T-cell (primary cell): Measurements from ENCODE around the gene PLEK. TPM values are rescaled to one million over a fixed set of nuclear protein-coding genes. Genes with fewer than 3 reads are reported as not detected.

ENCODE experiments used
- ATAC-seq, 4 experiments: fragments of 200-7000 bp in 3 of 4; fragments of 150-1000 bp in 1 of 4; cut with Tn5 transposase; replicated peaks in 1 of 4; 1 replicate in 3 of 4; 2 replicates in 1 of 4; pipeline ENCODE4 v1.10.0; 2021; ENCODE audit warnings: moderate library complexity in 3 of 4, mild to moderate bottlenecking in 2 of 4, moderate number of reproducible peaks in 1 of 4
- CTCF ChIA-PET, 2 donors: fragments of 300-600 bp; sonication (Branson Sonifier 250); formaldehyde crosslinking; loops; one replicate each; lab custom pipeline; 2022; ENCODE audit warnings: antibody characterized with exemption in 2 of 2; lab: Charles Lee
- POLR2A ChIA-PET, 2 donors: fragments of 300-600 bp; sonication (Branson Sonifier 250); formaldehyde crosslinking; loops; one replicate each; lab custom pipeline; 2022; ENCODE audit warnings: antibody characterized with exemption in 2 of 2; lab: Charles Lee
- DNase-seq, 35 experiments: peaks; one replicate each; pipeline versions ENCODE4 v3.0.0 to v3.0.0-alpha.2; 2013 to 2023
- H3K27ac ChIP-seq: one replicate; pipeline ENCODE4 v1.5.1; 2013; ENCODE audit warnings: low read length
- H3K27me3 ChIP-seq, 2 experiments: replicated peaks in 1 of 2; 1 replicate in 1 of 2; 2 replicates in 1 of 2; pipeline versions ENCODE4 v1.6.1 to v1.7.0; 2013; ENCODE audit warnings: low read length in 1 of 2, mixed read lengths in 1 of 2; ENCODE audit not compliant: control insufficient read depth in 2 of 2, insufficient read depth in 2 of 2; ENCODE audit errors: extremely low read depth in 1 of 2
- H3K36me3 ChIP-seq, 2 donors: 1 replicate in 1 of 2; 2 replicates in 1 of 2; pipeline versions ENCODE4 v1.6.1 to v1.7.0; 2013; ENCODE audit warnings: low read length in 1 of 2; ENCODE audit not compliant: control insufficient read depth in 2 of 2, insufficient read depth in 1 of 2; ENCODE audit errors: extremely low read depth in 1 of 2
- H3K4me1 ChIP-seq, 2 experiments: 1 replicate in 1 of 2; 2 replicates in 1 of 2; pipeline versions ENCODE4 v1.6.1 to v1.7.0; 2013; ENCODE audit warnings: low read length in 2 of 2, mixed read lengths in 1 of 2; ENCODE audit not compliant: insufficient read depth in 2 of 2, control insufficient read depth in 1 of 2; ENCODE audit errors: extremely low read depth in 1 of 2
- H3K4me3 ChIP-seq, 2 donors: 1 replicate in 1 of 2; 2 replicates in 1 of 2; pipeline versions ENCODE4 v1.5.1 to v1.7.0; 2013; ENCODE audit warnings: mild to moderate bottlenecking in 2 of 2, low read length in 1 of 2, moderate library complexity in 1 of 2; ENCODE audit not compliant: control insufficient read depth in 1 of 2; ENCODE audit errors: extremely low read depth in 1 of 2
- H3K9me3 ChIP-seq: 2 replicates; pipeline ENCODE4 v1.7.0; 2013
- H3K27ac Mint-ChIP-seq, 2 donors: one replicate each; pipeline ENCODE4 v1.8.0; 2020 to 2021; ENCODE audit warnings: mild to moderate bottlenecking in 2 of 2, mixed read lengths in 2 of 2
- H3K27me3 Mint-ChIP-seq, 2 donors: one replicate each; pipeline ENCODE4 v1.8.0; 2021 to 2022; ENCODE audit warnings: mixed read lengths in 2 of 2
- H3K36me3 Mint-ChIP-seq: one replicate; pipeline ENCODE4 v1.8.0; 2021; ENCODE audit warnings: mixed read lengths
- H3K4me1 Mint-ChIP-seq, 3 donors: one replicate each; pipeline ENCODE4 v1.8.0; 2020 to 2022; ENCODE audit warnings: mixed read lengths in 3 of 3, mild to moderate bottlenecking in 1 of 3
- H3K4me3 Mint-ChIP-seq, 3 donors: one replicate each; pipeline ENCODE4 v1.8.0; 2020 to 2022; ENCODE audit warnings: mild to moderate bottlenecking in 3 of 3, mixed read lengths in 3 of 3, moderate library complexity in 3 of 3
- H3K9me3 Mint-ChIP-seq, 3 donors: one replicate each; pipeline ENCODE4 v1.8.0; 2020 to 2022; ENCODE audit warnings: mixed read lengths in 3 of 3
- WGBS: methylation state at CpG from one replicate; pipeline ENCODE4 v1.1.5; 2013; ENCODE audit warnings: missing lambda C conversion rate; ENCODE audit not compliant: insufficient coverage; 5-methylcytosine and 5-hydroxymethylcytosine counted together
- total RNA-seq, 35 experiments: library from RNA in 6 of 35; stranded (reverse) in 6 of 35; fragments of 120-200 nt in 1 of 35; gene quantifications; one replicate each; pipeline versions ENCODE4 v1.2.1 to v1.2.4 and lab custom pipeline; 2013 to 2026

Gene PLEK
- total RNA-seq, 5 donors from 2014 or later (not counting 1 experiment from before 2014, with no cell fraction given), result 5.1 to 28.4 (median 13.6) TPM

DNA sequence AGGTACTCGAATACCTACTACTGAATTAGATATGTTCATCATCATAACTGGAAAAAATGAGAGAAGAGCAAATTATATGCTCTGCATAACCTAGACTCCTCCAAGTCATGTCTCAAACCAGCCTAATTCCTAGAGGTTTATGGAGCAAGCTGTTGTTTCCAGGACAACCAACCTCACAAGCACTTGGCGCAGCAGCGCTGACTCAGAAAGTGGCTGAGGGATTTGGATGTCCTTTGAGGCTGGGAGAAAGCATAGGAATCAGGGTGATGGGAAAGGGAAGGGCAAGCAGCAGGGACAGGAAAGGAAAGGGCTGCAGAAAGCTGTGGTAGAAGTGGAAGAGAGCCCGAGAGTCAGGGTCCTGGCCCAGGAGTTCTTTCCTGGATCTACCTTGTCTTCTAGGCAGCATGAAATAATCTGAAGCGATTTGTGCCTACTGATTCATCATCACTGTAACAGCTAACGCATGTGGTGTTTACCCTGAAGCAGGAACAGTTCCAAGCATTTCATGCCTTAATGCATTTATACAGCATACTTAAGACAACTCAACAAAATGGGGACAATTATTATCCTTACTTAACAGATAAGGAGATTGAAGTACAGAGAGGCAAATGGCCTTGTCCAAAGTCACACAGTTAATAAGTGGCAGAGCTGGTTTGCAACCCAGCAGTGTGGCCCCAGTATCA, 3.7 kb downstream of the PLEK start:
- DNase-seq (no peak), ATAC-seq (no peak)
- WGBS, result 96% methylated on average over 5 of the region's 6 CpGs
- H3K4me1 Mint-ChIP-seq, result peaks cover 0 to 51% (median 16%) of the 10 kb centered on the region in 3 donors
- no peaks in the 10 kb centered on the region for H3K36me3 ChIP-seq
- H3K4me1 ChIP-seq, result peaks cover 4 to 16% of the 10 kb centered on the region in 2 experiments
- H3K27me3 Mint-ChIP-seq, result no peaks in the 10 kb centered on the region
- peaks cover 7% of the 10 kb centered on the region for H3K36me3 Mint-ChIP-seq
- H3K27me3 ChIP-seq, result no peaks in the 10 kb centered on the region
- CTCF ChIA-PET, result interaction anchor here in 1 of 2 donors (1.2 kb wide), 1 partner anchor 72 kb away, joined by 3 read pairs; no protein-coding TSS in a partner anchor
- no peaks in the 10 kb centered on the region for H3K9me3 ChIP-seq
- H3K4me3 Mint-ChIP-seq, result peak overlapping the region in 2 of 3 donors; percentile 50
- POLR2A ChIA-PET, result no interaction called here
- peak overlapping the region; percentile 29 for H3K27ac ChIP-seq
- H3K27ac Mint-ChIP-seq, result peak overlapping the region in 1 of 2 donors; percentile 15
- H3K9me3 Mint-ChIP-seq, result peaks cover 0 to 6% (median 5%) of the 10 kb centered on the region in 3 donors
- H3K4me3 ChIP-seq, result peak overlapping the region in 1 of 2 donors; percentile 53

DNA sequence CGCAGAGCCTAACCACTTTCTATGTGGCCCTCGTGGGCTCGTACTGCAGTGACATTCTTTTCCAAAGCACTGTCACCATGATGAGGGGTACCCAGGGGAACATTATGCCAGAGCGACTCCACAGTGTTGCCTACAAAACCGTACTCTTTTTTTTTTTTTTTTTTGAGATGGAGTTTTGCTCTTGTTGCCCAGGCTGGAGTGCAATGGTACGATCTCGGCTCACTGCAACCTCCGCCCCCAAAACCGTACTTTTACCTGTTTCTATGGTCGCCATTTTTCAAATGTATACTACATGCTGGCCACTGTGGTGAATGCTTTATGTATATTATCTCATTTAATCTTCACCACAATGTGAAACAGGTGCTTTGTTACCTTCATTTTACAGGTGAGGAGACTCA, 4.3 kb downstream of the PLEK start:
- Mint-ChIP-seq H3K4me1 (peaks cover 0 to 46% (median 16%) of the 10 kb centered on the region in 3 donors), H3K9me3 (peaks cover 0 to 6% (median 5%) of the 10 kb centered on the region in 3 donors), H3K27ac (no peak overlapping the region), H3K4me3 (no peak overlapping the region), H3K36me3 (peaks cover 7% of the 10 kb centered on the region), H3K27me3 (no peaks in the 10 kb centered on the region)
- no peak for DNase-seq
- CTCF ChIA-PET, result no interaction called here
- peak overlapping the region; percentile 29 for H3K27ac ChIP-seq
- H3K27me3 ChIP-seq, result no peaks in the 10 kb centered on the region
- no peaks in the 10 kb centered on the region for H3K36me3 ChIP-seq
- H3K4me3 ChIP-seq, result no peak overlapping the region
- no peak for ATAC-seq
- H3K4me1 ChIP-seq, result peaks cover 4 to 14% of the 10 kb centered on the region in 2 experiments
- POLR2A ChIA-PET, result no interaction called here
- WGBS, result 57% methylated on average over 3 of the region's 10 CpGs
- no peaks in the 10 kb centered on the region for H3K9me3 ChIP-seq

DNA sequence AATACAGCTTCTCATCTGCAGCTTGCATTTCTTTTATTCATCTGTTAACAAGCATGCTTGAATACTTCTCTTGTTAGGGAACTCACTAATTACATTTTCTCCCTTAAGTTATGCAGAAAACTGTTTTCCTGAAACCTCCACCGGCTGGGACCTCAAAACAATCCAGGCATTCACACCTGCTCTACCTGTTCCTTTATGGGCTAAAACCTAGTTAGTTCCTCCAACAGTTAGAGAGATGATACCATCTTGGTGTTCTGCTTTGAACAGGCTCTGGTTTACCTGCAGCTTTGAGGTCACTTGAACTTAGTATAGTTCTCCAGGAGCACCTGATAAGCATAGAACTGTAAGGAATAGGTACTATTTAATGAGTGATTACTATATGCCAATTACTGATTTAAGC, 6.1 kb downstream of the PLEK start:
- Histone ChIP-seq H3K27ac (peak overlapping the region; percentile 44), H3K4me3 (peak overlapping the region in 1 of 2 donors; percentile 14), H3K27me3 (no peaks in the 10 kb centered on the region), H3K9me3 (no peaks in the 10 kb centered on the region), H3K4me1 (peaks cover 4 to 18% of the 10 kb centered on the region in 2 experiments), H3K36me3 (no peaks in the 10 kb centered on the region)
- Mint-ChIP-seq H3K4me3 (peak overlapping the region in 1 of 3 donors; percentile 19), H3K27ac (no peak overlapping the region), H3K36me3 (peaks cover 7% of the 10 kb centered on the region), H3K9me3 (peaks cover 0 to 6% (median 5%) of the 10 kb centered on the region in 3 donors), H3K27me3 (peaks cover 0 to 3% of the 10 kb centered on the region in 2 donors), H3K4me1 (peaks cover 0 to 54% (median 10%) of the 10 kb centered on the region in 3 donors)
- POLR2A ChIA-PET, result no interaction called here
- ATAC-seq, result no peak
- CTCF ChIA-PET, result interaction anchor here (0.5 to 1.8 kb wide), 4 partner anchors 10 to 70 kb away, joined by 3 to 5 read pairs (median 4); no protein-coding TSS in a partner anchor
- WGBS, result no CpG with 5 or more reads among the region's 1 CpG
- DNase-seq, result no peak

DNA sequence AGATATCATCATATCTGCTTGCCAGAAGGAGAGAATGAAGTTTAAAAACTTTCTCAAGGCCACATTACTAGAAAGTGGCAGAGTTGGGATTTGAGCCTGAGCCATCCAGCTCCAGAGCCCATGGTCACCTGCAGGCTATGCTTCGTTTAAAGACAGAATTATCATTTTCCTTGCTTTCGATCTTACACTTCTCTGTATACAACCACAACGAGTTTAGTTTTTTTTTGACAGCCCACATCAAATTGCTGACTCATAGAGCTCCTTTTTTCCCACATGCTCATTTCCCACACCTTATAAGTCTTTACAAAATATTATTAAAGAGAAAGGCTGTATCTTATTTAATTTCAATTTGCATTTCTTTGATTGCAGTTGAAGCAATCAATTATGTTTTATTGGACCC, 6.5 kb downstream of the PLEK start:
- CTCF ChIA-PET, result interaction anchor here (0.5 to 1.8 kb wide), 4 partner anchors 11 to 70 kb away, joined by 3 to 5 read pairs (median 4); no protein-coding TSS in a partner anchor
- Histone ChIP-seq H3K4me1 (peaks cover 4 to 21% of the 10 kb centered on the region in 2 experiments), H3K4me3 (peak overlapping the region in 1 of 2 donors; percentile 14), H3K27ac (peak overlapping the region; percentile 44), H3K9me3 (no peaks in the 10 kb centered on the region), H3K27me3 (no peaks in the 10 kb centered on the region), H3K36me3 (no peaks in the 10 kb centered on the region)
- 0% methylated on average over 1 of the region's 3 CpGs for WGBS
- Mint-ChIP-seq H3K36me3 (peaks cover 7% of the 10 kb centered on the region), H3K27me3 (peaks cover 0 to 3% of the 10 kb centered on the region in 2 donors), H3K4me3 (peak overlapping the region in 1 of 3 donors; percentile 19), H3K9me3 (peaks cover 0 to 6% (median 5%) of the 10 kb centered on the region in 3 donors), H3K4me1 (peaks cover 0 to 54% (median 10%) of the 10 kb centered on the region in 3 donors), H3K27ac (peak overlapping the region in 1 of 2 donors; percentile 1)
- POLR2A ChIA-PET, result interaction anchor here in 1 of 2 donors (0.7 kb wide), 1 partner anchor 18 kb away, joined by 3 read pairs; no protein-coding TSS in a partner anchor
- DNase-seq, result peak in 1 of 35 experiments; percentile 59
- peak in 2 of 4 experiments; percentile 29 to 53 for ATAC-seq

DNA sequence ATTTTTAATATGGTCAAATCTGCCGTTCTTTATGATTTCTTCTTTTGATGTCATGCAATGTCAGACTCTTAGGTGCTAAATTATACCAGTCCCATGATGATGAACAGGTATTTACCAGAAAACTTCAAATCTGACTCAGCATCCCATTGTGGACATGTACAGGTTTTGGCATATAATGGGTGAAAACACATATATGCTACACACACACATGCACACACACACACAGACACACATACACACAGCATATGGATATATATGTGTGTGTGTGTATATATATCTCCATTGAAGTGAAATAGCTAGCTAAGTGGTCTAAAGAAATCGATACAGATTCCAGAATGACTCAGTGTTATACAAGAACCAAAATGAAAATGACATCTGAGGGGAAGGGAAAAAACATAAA, 7.4 kb downstream of the PLEK start:
- no CpG with 5 or more reads among the region's 2 CpGs for WGBS
- Mint-ChIP-seq H3K4me3 (peak overlapping the region in 1 of 3 donors; percentile 7), H3K4me1 (peaks cover 0 to 59% (median 10%) of the 10 kb centered on the region in 3 donors), H3K27ac (peak overlapping the region in 1 of 2 donors; percentile 7), H3K27me3 (peaks cover 0 to 3% of the 10 kb centered on the region in 2 donors), H3K36me3 (peaks cover 7% of the 10 kb centered on the region), H3K9me3 (peaks cover 0 to 6% (median 5%) of the 10 kb centered on the region in 3 donors)
- ATAC-seq, result no peak
- Histone ChIP-seq H3K27me3 (no peaks in the 10 kb centered on the region), H3K4me3 (no peak overlapping the region), H3K4me1 (peaks cover 4 to 21% of the 10 kb centered on the region in 2 experiments), H3K27ac (peak overlapping the region; percentile 32), H3K9me3 (no peaks in the 10 kb centered on the region), H3K36me3 (no peaks in the 10 kb centered on the region)
- ChIA-PET CTCF (no interaction called here), POLR2A (no interaction called here)
- DNase-seq, result no peak

DNA sequence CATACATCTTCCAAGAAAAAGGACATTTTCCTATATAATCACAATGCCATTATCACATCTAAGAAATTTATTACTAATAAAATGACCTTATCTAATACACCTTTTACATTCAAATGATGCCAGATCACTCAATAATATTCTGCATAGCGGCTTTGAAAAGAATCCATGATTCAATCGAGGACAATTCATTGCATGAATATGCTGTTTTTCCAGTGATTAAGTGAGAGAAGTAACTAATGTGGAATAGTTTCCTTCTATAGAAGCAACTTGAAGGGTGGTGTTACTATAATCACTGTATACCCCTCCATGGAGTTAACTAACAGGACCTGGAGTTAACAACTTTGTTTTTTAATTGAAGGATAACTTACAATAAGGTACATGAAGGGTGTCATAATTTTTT, 9.1 kb downstream of the PLEK start:
- Histone ChIP-seq H3K4me3 (no peak overlapping the region), H3K36me3 (no peaks in the 10 kb centered on the region), H3K4me1 (peaks cover 4 to 29% of the 10 kb centered on the region in 2 experiments), H3K27ac (no peak overlapping the region), H3K9me3 (no peaks in the 10 kb centered on the region), H3K27me3 (no peaks in the 10 kb centered on the region)
- Mint-ChIP-seq H3K4me1 (peaks cover under 1 to 59% (median 11%) of the 10 kb centered on the region in 3 donors), H3K9me3 (no peaks in the 10 kb centered on the region), H3K27me3 (peaks cover 0 to 3% of the 10 kb centered on the region in 2 donors), H3K4me3 (no peak overlapping the region), H3K27ac (no peak overlapping the region), H3K36me3 (peaks cover 4% of the 10 kb centered on the region)
- DNase-seq (no peak), ATAC-seq (no peak)
- no CpG with 5 or more reads among the region's 2 CpGs for WGBS
- ChIA-PET CTCF (no interaction called here), POLR2A (no interaction called here)
